ENCODE measurements around the gene SERPINI1. TPM values are rescaled to one million over a fixed set of nuclear protein-coding genes. Genes with fewer than 3 reads are reported as not detected.

The SERPINI1 gene
- total and polyA plus RNA-seq, 4 experiments from 2014 or later, result 4.3 to 16.9 (median 9.8) TPM

DNA sequence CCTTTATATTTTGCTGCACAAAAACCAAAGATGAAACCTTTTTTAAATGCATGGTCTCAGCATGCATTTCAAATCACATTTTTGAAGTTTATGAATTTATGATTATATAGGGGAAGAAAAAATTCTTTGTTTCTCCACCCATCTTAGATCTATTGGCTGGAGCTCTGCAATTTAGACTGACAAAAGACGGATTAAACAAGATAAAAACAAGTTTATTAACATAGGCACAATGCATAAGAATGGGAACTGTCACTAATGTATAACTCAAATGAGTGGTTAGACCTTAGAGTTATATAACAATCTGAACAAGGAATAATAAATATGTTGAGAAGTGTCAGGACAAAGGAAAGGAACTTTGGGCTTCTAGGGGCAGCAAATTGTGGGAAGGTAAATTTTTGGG lies 132.5 kb downstream of the SERPINI1 start:
- H3K36me3 ChIP-seq (ENCODE audit: insufficient read depth, low read length), result no peaks in the 10 kb centered on the region
- Mint-ChIP-seq H3K36me3 (no peaks in the 10 kb centered on the region), H3K9me3 (peaks cover 0 to 3% (median 0%) of the 10 kb centered on the region in 8 donors), H3K4me1 (no peaks in the 10 kb centered on the region), H3K4me3 (no peak overlapping the region), H3K27me3 (peaks cover 0 to 1% of the 10 kb centered on the region in 2 donors), H3K27ac (no peak overlapping the region)
- intact Hi-C loops (cut with micrococcal nuclease), result no loop called here
- ChIA-PET POLR2A (ENCODE audit: partially characterized antibody) (no interaction called here), CTCF (ENCODE audit: partially characterized antibody) (no interaction called here)
- H3K27me3 ChIP-seq (ENCODE audit: insufficient read depth, low read length), result peaks cover 4% of the 10 kb centered on the region
- no peak overlapping the region for H3K4me3 ChIP-seq (ENCODE audit: low read length in 2 of 2)
- H3K27ac ChIP-seq (ENCODE audit: low read depth, low read length), result no peak overlapping the region
- no peaks in the 10 kb centered on the region for H3K4me1 ChIP-seq (ENCODE audit: insufficient read depth, low read length)
- DNase-seq, result no peak
- H3K9me3 ChIP-seq (ENCODE audit: control insufficient read depth in 1 of 2, low read length in 2 of 2), result no peaks in the 10 kb centered on the region

DNA sequence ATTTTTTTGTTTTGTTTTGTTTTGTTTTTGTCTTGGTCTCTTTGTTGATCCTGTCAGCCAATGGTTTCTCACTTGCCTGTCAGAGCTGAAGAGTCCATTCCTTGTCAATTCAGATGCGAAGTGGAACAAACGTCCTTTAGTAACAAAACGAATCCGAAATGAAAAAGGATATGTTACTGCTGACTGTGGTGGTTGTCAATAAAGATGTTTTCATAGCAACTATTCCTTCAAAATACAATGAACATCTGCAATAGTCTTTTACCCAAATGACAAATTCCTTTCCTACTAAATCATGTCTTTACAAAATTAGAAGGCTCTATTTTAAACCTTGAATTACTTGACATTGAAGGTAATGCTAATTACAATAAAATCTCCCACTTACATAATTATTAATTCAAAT lies 134.7 kb downstream of the SERPINI1 start:
- no peaks in the 10 kb centered on the region for H3K36me3 ChIP-seq (ENCODE audit: insufficient read depth, low read length)
- intact Hi-C loops (cut with micrococcal nuclease), result no loop called here
- no peaks in the 10 kb centered on the region for H3K36me3 Mint-ChIP-seq
- POLR2A ChIA-PET (ENCODE audit: partially characterized antibody), result no interaction called here
- H3K4me1 ChIP-seq (ENCODE audit: insufficient read depth, low read length), result no peaks in the 10 kb centered on the region
- H3K9me3 Mint-ChIP-seq, result peaks cover 0 to 3% (median 0%) of the 10 kb centered on the region in 8 donors
- CTCF ChIA-PET (ENCODE audit: partially characterized antibody), result no interaction called here
- DNase-seq, result no peak
- H3K27ac ChIP-seq (ENCODE audit: low read depth, low read length), result no peak overlapping the region
- no peaks in the 10 kb centered on the region for H3K9me3 ChIP-seq (ENCODE audit: control insufficient read depth in 1 of 2, low read length in 2 of 2)
- H3K4me1 Mint-ChIP-seq, result no peaks in the 10 kb centered on the region
- H3K4me3 Mint-ChIP-seq, result no peak overlapping the region
- peaks cover 1 to 3% of the 10 kb centered on the region in 2 donors for H3K27me3 Mint-ChIP-seq
- no peak overlapping the region for H3K4me3 ChIP-seq (ENCODE audit: low read length in 2 of 2)
- H3K27me3 ChIP-seq (ENCODE audit: insufficient read depth, low read length), result peaks cover 4% of the 10 kb centered on the region
- no peak overlapping the region for H3K27ac Mint-ChIP-seq

DNA sequence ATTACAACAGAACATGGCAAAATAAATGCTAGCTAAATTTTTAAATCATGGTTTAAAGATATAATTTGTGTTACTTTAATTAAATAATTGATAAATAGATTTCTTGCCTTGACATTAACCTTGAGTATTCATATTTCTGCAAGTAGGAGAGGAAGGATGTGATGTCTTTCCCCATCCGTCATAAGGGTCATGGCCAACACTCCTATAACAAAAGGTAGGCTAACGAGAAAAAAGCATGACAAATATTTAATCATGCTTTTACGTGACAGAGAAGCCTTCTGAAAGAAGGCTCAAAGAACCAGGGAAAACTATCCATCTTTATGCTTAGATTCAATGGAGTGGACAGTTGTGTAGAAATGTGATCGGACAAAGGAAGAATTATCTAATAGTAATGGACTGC lies 135.2 kb downstream of the SERPINI1 start:
- no peaks in the 10 kb centered on the region for H3K4me1 Mint-ChIP-seq
- H3K27ac Mint-ChIP-seq, result no peak overlapping the region
- H3K36me3 Mint-ChIP-seq, result no peaks in the 10 kb centered on the region
- Histone ChIP-seq H3K4me3 (ENCODE audit: low read length in 2 of 2) (no peak overlapping the region), H3K9me3 (ENCODE audit: control insufficient read depth in 1 of 2, low read length in 2 of 2) (no peaks in the 10 kb centered on the region), H3K27me3 (ENCODE audit: insufficient read depth, low read length) (peaks cover 4% of the 10 kb centered on the region), H3K36me3 (ENCODE audit: insufficient read depth, low read length) (no peaks in the 10 kb centered on the region), H3K27ac (ENCODE audit: low read depth, low read length) (no peak overlapping the region), H3K4me1 (ENCODE audit: insufficient read depth, low read length) (no peaks in the 10 kb centered on the region)
- DNase-seq, result no peak
- peaks cover under 1 to 3% of the 10 kb centered on the region in 2 donors for H3K27me3 Mint-ChIP-seq
- POLR2A ChIA-PET (ENCODE audit: partially characterized antibody), result no interaction called here
- CTCF ChIA-PET (ENCODE audit: partially characterized antibody), result no interaction called here
- H3K4me3 Mint-ChIP-seq, result no peak overlapping the region
- intact Hi-C loops (cut with micrococcal nuclease), result no loop called here
- H3K9me3 Mint-ChIP-seq, result peaks cover 0 to 3% (median 0%) of the 10 kb centered on the region in 8 donors

DNA sequence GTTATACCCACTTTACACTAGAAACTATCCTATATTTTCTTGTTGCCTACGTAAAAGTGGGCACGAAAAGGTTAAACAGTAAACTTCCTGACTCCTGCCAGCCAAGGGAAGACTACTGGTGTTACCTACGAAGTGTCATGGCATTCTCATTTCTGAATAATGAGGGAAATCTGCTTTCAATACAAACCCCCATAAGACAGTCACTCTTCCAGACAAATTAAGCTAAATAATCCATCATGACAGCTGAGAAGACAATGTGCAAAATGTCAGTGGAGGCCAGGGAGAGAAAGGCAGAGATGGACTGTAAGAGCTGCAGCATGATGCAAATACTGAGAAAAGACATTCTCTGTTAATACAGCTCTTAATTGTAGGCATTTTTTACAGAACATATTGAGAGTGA lies 136.5 kb downstream of the SERPINI1 start:
- no peak overlapping the region for H3K4me3 Mint-ChIP-seq
- Histone ChIP-seq H3K4me1 (ENCODE audit: insufficient read depth, low read length) (no peaks in the 10 kb centered on the region), H3K27me3 (ENCODE audit: insufficient read depth, low read length) (peaks cover 4% of the 10 kb centered on the region), H3K36me3 (ENCODE audit: insufficient read depth, low read length) (no peaks in the 10 kb centered on the region), H3K27ac (ENCODE audit: low read depth, low read length) (no peak overlapping the region), H3K4me3 (ENCODE audit: low read length in 2 of 2) (no peak overlapping the region), H3K9me3 (ENCODE audit: control insufficient read depth in 1 of 2, low read length in 2 of 2) (no peaks in the 10 kb centered on the region)
- H3K9me3 Mint-ChIP-seq, result peaks cover 0 to 3% (median 0%) of the 10 kb centered on the region in 8 donors
- intact Hi-C loops (cut with micrococcal nuclease), result no loop called here
- ChIA-PET POLR2A (ENCODE audit: partially characterized antibody) (no interaction called here), CTCF (ENCODE audit: partially characterized antibody) (interaction anchor here (1.2 kb wide), 1 partner anchor 10 kb away, joined by 9 read pairs; no protein-coding TSS in a partner anchor)
- H3K27ac Mint-ChIP-seq, result no peak overlapping the region
- H3K36me3 Mint-ChIP-seq, result no peaks in the 10 kb centered on the region
- no peak for DNase-seq
- H3K4me1 Mint-ChIP-seq, result no peaks in the 10 kb centered on the region
- H3K27me3 Mint-ChIP-seq, result peaks cover 1 to 3% of the 10 kb centered on the region in 2 donors

DNA sequence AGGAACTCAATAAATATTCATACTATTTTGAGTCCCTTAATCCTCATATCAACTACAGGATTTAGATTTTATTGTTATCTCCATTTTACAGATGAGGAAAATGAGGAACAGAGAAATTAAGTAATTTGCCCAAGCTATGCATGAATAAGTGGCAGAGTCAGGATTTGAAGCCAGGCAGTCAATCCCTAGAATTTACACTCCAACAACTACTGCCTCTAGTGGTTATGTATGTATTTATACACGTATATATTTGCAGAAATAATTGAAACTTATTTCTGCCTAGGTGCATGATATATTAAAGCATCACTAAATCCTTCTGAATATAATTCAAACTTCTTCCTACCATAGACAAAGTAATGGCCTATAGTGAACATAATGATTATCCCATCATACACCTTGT lies 137.4 kb downstream of the SERPINI1 start:
- Histone ChIP-seq H3K36me3 (ENCODE audit: insufficient read depth, low read length) (no peaks in the 10 kb centered on the region), H3K27ac (ENCODE audit: low read depth, low read length) (no peak overlapping the region), H3K9me3 (ENCODE audit: control insufficient read depth in 1 of 2, low read length in 2 of 2) (no peaks in the 10 kb centered on the region), H3K4me1 (ENCODE audit: insufficient read depth, low read length) (no peaks in the 10 kb centered on the region), H3K27me3 (ENCODE audit: insufficient read depth, low read length) (peaks cover 3% of the 10 kb centered on the region), H3K4me3 (ENCODE audit: low read length in 2 of 2) (no peak overlapping the region)
- ChIA-PET CTCF (ENCODE audit: partially characterized antibody) (no interaction called here), POLR2A (ENCODE audit: partially characterized antibody) (no interaction called here)
- Mint-ChIP-seq H3K4me1 (no peaks in the 10 kb centered on the region), H3K36me3 (no peaks in the 10 kb centered on the region), H3K27ac (no peak overlapping the region), H3K9me3 (peaks cover 0 to 3% (median 0%) of the 10 kb centered on the region in 8 donors), H3K4me3 (no peak overlapping the region), H3K27me3 (peaks cover 3 to 4% of the 10 kb centered on the region in 2 donors)
- intact Hi-C loops (cut with micrococcal nuclease), result no loop called here
- no peak for DNase-seq

DNA sequence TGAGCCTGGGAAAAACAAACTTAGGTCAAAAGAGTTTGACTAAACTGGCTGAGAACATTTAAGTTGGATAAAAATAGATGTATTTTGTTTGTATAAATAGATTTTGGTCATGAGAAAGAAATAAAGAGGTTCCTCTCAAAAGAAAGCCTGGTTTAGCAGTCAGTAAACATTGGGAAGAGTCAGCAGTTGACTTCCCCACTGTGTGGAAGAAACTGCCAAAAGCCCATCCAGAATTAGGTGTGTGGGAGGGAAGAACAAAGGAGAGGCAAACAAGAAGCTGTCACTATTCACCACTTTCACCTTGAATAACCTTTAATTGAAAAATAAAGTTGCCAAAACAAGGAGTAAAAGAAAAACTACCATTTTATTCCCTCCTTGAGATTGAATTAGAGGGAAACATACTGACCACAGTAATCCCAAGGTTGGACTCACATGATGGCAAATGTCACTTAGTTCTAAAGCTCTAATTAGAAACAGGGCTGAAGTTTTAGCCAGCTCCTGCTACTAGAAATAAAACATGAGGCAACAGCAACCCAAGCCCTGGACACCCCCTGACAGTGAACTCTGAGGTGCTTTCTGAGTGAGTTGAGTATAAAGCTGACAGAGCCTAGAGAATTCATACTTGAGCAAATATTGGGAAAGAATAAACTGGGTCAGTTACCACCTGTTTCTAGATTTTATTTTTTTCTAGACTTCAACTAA lies 139.3 kb downstream of the SERPINI1 start:
- POLR2A ChIA-PET (ENCODE audit: partially characterized antibody), result no interaction called here
- CTCF ChIA-PET (ENCODE audit: partially characterized antibody), result interaction anchor here (1.0 kb wide), 1 partner anchor 29 kb away, joined by 3 read pairs; no protein-coding TSS in a partner anchor
- DNase-seq, result no peak

More for the DNA sequence above, 139.3 kb downstream of the SERPINI1 start:
- Histone ChIP-seq H3K4me1 (ENCODE audit: insufficient read depth, low read length) (no peaks in the 10 kb centered on the region), H3K4me3 (ENCODE audit: low read length in 2 of 2) (no peak overlapping the region), H3K27me3 (ENCODE audit: insufficient read depth, low read length) (no peaks in the 10 kb centered on the region), H3K9me3 (ENCODE audit: control insufficient read depth in 1 of 2, low read length in 2 of 2) (no peaks in the 10 kb centered on the region), H3K27ac (ENCODE audit: low read depth, low read length) (no peak overlapping the region), H3K36me3 (ENCODE audit: insufficient read depth, low read length) (no peaks in the 10 kb centered on the region)
- H3K9me3 Mint-ChIP-seq, result no peaks in the 10 kb centered on the region
- H3K27ac Mint-ChIP-seq, result no peak overlapping the region
- intact Hi-C loops (cut with micrococcal nuclease), result no loop called here
- no peak overlapping the region for H3K4me3 Mint-ChIP-seq
- H3K4me1 Mint-ChIP-seq, result no peaks in the 10 kb centered on the region
- no peaks in the 10 kb centered on the region for H3K36me3 Mint-ChIP-seq
- H3K27me3 Mint-ChIP-seq, result peaks cover 4 to 8% of the 10 kb centered on the region in 2 donors

Measured in CD4-positive, alpha-beta memory T cell (primary cell).